A549 (cell line): Measurements from ENCODE around the gene TYMS.

Source experiments
- JUN ChIP-seq, 2 experiments: fragments of >200 bp; sonication (Bioruptor Twin); formaldehyde crosslinking; IDR thresholded peaks; 2 replicates in 1 of 2; 3 replicates in 1 of 2; pipeline ENCODE4 v1.6.1; 2016 to 2017
- MAFK ChIP-seq: fragments of 450-650 bp; IDR thresholded peaks from 2 replicates; pipeline ENCODE4 v1.6.1; 2014; ENCODE audit not compliant: partially characterized antibody
- POLR2A ChIP-seq: IDR thresholded peaks from 2 replicates; pipeline ENCODE4 v1.6.1; 2012; ENCODE audit warnings: mild to moderate bottlenecking, low read length
- RFX5 ChIP-seq: fragments of 450-650 bp; IDR thresholded peaks from 2 replicates; pipeline ENCODE4 v1.7.1; 2014; ENCODE audit warnings: antibody characterized with exemption, mild to moderate bottlenecking, moderate library complexity
- TF ChIP-seq, protein P1 (sequence below): fragments of >200 bp; sonication (Bioruptor Twin); formaldehyde crosslinking; IDR thresholded peaks from 3 replicates; pipeline ENCODE4 v1.5.1; 2016

DNA sequence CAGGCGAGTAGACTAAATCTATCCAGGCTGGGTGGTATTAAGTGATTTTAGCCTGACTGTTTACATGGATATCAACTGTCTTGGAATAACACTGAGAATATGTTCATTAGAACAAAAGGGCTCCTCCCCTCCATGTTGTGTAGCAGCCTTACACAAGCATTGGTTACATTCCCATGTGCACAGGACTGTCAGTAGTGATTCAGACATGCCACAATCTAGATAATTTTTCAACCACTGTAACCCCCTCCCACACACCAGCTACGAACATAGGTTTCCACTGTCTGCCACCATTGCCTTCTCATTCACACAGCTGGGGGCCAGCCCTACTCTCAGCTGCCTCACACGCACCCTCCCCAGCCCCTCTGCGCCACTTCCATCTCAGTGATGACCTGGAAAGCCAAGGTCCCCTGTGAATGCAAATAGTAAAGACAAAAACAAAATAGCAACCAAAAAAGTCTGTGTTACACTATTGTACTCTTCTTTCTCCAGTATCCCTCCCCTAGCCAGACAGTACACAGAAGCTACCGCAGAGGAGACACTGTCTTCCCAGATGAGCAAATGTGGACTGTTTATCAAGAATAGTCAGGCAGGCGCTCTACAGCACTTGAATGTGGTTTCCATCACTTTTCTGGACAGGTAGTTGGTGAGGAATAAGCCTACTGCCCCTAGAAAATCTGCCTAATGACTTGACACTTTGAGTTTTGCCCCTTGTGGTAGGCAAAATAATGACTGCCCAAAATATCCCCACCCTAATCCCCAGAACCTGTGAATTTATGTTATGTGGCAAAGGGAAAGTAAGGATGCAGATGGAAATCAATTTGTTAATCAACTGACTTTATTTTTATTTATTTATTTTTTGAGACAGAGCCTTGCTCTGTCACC lies 27.9 kb upstream of the TYMS start:
- TF ChIP-seq MAFK (no peak), RFX5 (no peak), POLR2A (no peak), JUN (IDR thresholded peaks at IDR 0.05) (no peak)
- TF ChIP-seq, protein P1, sequence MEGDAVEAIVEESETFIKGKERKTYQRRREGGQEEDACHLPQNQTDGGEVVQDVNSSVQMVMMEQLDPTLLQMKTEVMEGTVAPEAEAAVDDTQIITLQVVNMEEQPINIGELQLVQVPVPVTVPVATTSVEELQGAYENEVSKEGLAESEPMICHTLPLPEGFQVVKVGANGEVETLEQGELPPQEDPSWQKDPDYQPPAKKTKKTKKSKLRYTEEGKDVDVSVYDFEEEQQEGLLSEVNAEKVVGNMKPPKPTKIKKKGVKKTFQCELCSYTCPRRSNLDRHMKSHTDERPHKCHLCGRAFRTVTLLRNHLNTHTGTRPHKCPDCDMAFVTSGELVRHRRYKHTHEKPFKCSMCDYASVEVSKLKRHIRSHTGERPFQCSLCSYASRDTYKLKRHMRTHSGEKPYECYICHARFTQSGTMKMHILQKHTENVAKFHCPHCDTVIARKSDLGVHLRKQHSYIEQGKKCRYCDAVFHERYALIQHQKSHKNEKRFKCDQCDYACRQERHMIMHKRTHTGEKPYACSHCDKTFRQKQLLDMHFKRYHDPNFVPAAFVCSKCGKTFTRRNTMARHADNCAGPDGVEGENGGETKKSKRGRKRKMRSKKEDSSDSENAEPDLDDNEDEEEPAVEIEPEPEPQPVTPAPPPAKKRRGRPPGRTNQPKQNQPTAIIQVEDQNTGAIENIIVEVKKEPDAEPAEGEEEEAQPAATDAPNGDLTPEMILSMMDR = no peak
